ENCODE data around the gene NDC1. TPM values are rescaled to one million over a fixed set of nuclear protein-coding genes. Genes with fewer than 3 reads are reported as not detected.

NDC1 gene
- total RNA-seq, 1 donor from 2014 or later, result 12.3 TPM

DNA sequence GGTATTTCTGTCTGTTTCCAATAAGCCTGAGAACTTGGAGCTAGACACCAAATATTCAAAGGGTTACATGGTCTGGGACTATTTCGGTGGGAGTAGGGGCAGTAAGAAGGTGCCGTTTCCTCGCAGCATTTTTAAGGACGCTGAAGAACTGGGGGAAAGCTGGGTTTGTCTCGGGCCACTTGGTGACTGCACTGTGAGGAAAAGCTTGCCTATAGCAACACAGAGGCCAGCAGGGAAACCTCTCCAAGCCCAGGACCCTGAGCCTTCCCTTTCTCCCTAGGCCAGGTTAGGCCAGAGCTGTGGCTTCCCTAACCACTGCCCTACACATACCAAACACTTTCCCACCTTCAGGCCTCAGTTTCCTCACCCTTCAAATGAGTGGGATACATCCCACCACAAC lies 102.4 kb downstream of the NDC1 start:
- H3K36me3 ChIP-seq, result no peaks in the 10 kb centered on the region
- no peak overlapping the region for H3K4me3 ChIP-seq
- DNase-seq (ENCODE audit: extremely low spot score in 2 of 2), result no peak
- intact Hi-C loops (cut with DNase I), result no loop called here
- H3K27ac ChIP-seq, result no peak overlapping the region
- TF ChIP-seq POLR2AphosphoS5 (IDR thresholded peaks at IDR 0.05; ENCODE audit: insufficient read depth in 1 of 2, low read depth in 1 of 2) (no peak), POLR2A (IDR thresholded peaks at IDR 0.05) (no peak)
- TF ChIP-seq, protein P1, sequence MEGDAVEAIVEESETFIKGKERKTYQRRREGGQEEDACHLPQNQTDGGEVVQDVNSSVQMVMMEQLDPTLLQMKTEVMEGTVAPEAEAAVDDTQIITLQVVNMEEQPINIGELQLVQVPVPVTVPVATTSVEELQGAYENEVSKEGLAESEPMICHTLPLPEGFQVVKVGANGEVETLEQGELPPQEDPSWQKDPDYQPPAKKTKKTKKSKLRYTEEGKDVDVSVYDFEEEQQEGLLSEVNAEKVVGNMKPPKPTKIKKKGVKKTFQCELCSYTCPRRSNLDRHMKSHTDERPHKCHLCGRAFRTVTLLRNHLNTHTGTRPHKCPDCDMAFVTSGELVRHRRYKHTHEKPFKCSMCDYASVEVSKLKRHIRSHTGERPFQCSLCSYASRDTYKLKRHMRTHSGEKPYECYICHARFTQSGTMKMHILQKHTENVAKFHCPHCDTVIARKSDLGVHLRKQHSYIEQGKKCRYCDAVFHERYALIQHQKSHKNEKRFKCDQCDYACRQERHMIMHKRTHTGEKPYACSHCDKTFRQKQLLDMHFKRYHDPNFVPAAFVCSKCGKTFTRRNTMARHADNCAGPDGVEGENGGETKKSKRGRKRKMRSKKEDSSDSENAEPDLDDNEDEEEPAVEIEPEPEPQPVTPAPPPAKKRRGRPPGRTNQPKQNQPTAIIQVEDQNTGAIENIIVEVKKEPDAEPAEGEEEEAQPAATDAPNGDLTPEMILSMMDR (IDR thresholded peaks at IDR 0.05), result no peak
- H3K9me3 ChIP-seq, result no peaks in the 10 kb centered on the region
- no peaks in the 10 kb centered on the region for H3K27me3 ChIP-seq
- H3K4me1 ChIP-seq, result peaks cover 29% of the 10 kb centered on the region

DNA sequence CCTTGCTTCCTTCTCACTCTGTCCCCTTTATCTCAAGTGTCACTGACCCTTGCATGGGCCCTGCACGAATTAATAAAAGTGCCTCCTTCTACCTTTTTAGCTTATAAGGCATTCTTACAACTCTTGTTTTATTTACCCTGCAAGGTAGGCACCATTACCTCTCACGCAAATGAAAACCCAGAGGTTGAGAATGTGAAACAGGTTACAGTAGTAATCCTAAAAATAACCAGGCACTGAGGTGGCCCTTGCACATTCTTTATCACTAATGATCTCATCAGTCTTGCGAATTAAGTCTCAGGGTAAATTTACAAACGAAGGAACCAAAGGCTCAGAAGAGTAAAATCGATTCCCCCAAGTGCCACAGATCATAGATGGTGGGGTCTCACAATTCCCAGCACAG lies 102.8 kb downstream of the NDC1 start:
- no peak for TF ChIP-seq POLR2A (IDR thresholded peaks at IDR 0.05)
- TF ChIP-seq, protein P1 (IDR thresholded peaks at IDR 0.05), result no peak
- no peak for TF ChIP-seq POLR2AphosphoS5 (IDR thresholded peaks at IDR 0.05; ENCODE audit: insufficient read depth in 1 of 2, low read depth in 1 of 2)
- no peak for DNase-seq (ENCODE audit: extremely low spot score in 2 of 2)
- H3K4me3 ChIP-seq, result no peak overlapping the region
- H3K9me3 ChIP-seq, result no peaks in the 10 kb centered on the region
- no peaks in the 10 kb centered on the region for H3K36me3 ChIP-seq
- intact Hi-C loops (cut with DNase I), result no loop called here
- H3K27ac ChIP-seq, result peak overlapping the region; percentile 55
- H3K4me1 ChIP-seq, result peaks cover 29% of the 10 kb centered on the region
- H3K27me3 ChIP-seq, result no peaks in the 10 kb centered on the region

DNA sequence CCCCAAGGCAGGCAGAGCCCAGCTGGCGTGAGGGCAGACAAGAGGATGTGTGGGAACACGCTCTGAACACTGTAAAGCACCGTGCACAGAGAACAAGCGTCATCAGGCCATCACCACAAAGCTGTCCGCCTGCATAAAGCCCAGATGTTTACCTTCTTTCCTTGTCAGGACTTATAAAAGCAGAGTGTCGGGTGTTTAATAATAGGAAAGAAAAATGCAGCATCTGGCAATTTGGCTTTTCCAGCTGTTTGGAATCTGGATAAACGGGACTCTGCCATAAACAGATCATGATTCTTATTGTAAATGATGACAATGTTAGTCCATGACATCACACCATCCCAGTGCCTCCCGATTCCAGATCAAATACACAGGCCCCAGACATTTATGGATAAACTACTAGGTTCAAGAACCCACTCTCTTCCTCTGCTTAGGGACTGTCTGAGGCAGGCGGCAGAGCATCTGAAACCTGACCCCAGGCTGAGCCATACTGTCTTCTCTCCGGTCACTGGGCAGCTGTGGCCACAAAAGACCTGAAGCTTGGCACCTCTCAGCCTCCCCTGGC lies 103.4 kb downstream of the NDC1 start:
- TF ChIP-seq POLR2A (IDR thresholded peaks at IDR 0.05), result no peak
- TF ChIP-seq POLR2AphosphoS5 (IDR thresholded peaks at IDR 0.05; ENCODE audit: insufficient read depth in 1 of 2, low read depth in 1 of 2), result no peak
- TF ChIP-seq, protein P1 (IDR thresholded peaks at IDR 0.05), result no peak
- H3K27me3 ChIP-seq, result no peaks in the 10 kb centered on the region
- no peaks in the 10 kb centered on the region for H3K9me3 ChIP-seq
- peak overlapping the region; percentile 55 for H3K27ac ChIP-seq
- DNase-seq (ENCODE audit: extremely low spot score in 2 of 2), result no peak
- intact Hi-C loops (cut with DNase I), result no loop called here
- H3K36me3 ChIP-seq, result no peaks in the 10 kb centered on the region
- H3K4me1 ChIP-seq, result peaks cover 25% of the 10 kb centered on the region
- H3K4me3 ChIP-seq, result no peak overlapping the region

DNA sequence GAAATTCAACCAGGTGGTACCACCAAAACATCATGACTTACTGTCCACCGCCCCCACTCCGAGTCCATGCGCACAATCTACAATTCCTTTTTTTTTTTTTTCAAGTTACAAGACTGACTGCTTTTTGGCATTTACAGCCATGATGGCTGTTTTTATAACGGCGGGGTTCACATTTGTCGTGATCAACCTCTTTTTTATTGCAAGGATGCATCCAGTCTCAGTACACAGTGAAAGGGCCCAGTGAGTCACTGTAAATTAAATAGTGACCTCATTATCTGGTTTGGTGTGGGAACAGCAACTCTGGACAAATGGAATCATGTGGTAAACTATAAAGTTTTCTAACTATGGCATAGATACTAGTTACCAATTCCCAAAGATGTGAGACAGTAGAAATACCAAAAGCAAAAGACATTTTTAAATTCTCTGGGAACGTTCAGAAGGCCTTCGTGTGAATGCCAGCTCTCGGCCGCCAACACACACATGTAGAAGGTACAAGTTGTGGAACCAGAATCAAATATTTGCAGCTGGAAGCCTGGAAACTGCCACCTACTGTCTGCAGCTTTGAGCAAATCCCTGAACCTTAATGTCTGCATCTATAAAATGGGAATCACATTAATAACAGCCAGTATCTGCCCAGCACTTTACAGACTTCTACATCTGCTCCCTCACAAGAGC lies 104.0 kb downstream of the NDC1 start:
- no peaks in the 10 kb centered on the region for H3K36me3 ChIP-seq
- no peaks in the 10 kb centered on the region for H3K27me3 ChIP-seq
- DNase-seq (ENCODE audit: extremely low spot score in 2 of 2), result no peak
- peaks cover 23% of the 10 kb centered on the region for H3K4me1 ChIP-seq
- H3K9me3 ChIP-seq, result no peaks in the 10 kb centered on the region
- H3K4me3 ChIP-seq, result no peak overlapping the region
- TF ChIP-seq POLR2A (IDR thresholded peaks at IDR 0.05), result no peak
- no peak for TF ChIP-seq POLR2AphosphoS5 (IDR thresholded peaks at IDR 0.05; ENCODE audit: insufficient read depth in 1 of 2, low read depth in 1 of 2)
- TF ChIP-seq, protein P1 (IDR thresholded peaks at IDR 0.05), result no peak
- intact Hi-C loops (cut with DNase I), result no loop called here
- H3K27ac ChIP-seq, result peak overlapping the region; percentile 55

DNA sequence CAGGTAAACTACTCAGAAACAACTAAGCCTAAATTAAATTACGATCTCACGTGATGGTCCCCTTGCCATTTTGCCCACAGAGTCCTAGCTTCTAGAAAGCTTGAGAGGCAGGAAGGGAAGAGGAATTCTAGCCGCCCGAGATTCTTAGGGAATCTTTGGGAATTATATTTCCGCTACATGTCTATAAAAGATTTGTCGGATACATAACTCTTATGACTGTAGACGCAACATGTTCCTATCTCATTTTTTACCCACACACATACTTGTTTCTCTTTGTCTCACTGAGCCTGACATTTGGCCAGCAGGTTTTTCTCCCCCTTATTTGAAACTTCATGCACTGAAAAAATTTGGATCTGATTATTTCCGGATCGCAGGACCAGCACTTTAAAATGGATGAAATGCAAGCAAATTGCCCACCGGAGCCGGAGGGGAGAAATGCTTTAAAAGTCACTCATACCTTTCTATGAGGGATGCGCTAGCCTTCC lies 104.6 kb downstream of the NDC1 start:
- H3K4me3 ChIP-seq, result no peak overlapping the region
- peaks cover 20% of the 10 kb centered on the region for H3K4me1 ChIP-seq
- H3K9me3 ChIP-seq, result no peaks in the 10 kb centered on the region
- intact Hi-C loops (cut with DNase I), result no loop called here
- no peak for TF ChIP-seq POLR2AphosphoS5 (IDR thresholded peaks at IDR 0.05; ENCODE audit: insufficient read depth in 1 of 2, low read depth in 1 of 2)
- TF ChIP-seq, protein P1 (IDR thresholded peaks at IDR 0.05), result no peak
- TF ChIP-seq POLR2A (IDR thresholded peaks at IDR 0.05), result no peak
- no peak for DNase-seq (ENCODE audit: extremely low spot score in 2 of 2)
- H3K36me3 ChIP-seq, result no peaks in the 10 kb centered on the region
- H3K27me3 ChIP-seq, result no peaks in the 10 kb centered on the region
- H3K27ac ChIP-seq, result peak overlapping the region; percentile 55
